HCT116 (cell line): ENCODE data around the gene VTI1A. TPM values are rescaled to one million over a fixed set of nuclear protein-coding genes. Genes with fewer than 3 reads are reported as not detected.
A peak's percentile ranks its signal among the peaks of the same experiment; 100 is the strongest.

Experiments
- ATAC-seq: fragments of 200-7000 bp; cut with Tn5 transposase; 2 replicates; pipeline ENCODE4 v1.9.1; 2020; ENCODE audit warnings: mild to moderate bottlenecking, moderate library complexity
- BruUV-seq: library from RNA; stranded (reverse); fragments of 400-500 nt; replicated peaks from 2 replicates; lab custom pipeline; 2021; lab: Mats Ljungman, UMichigan
- CTCF ChIA-PET: fragments of 300-600 bp; sonication (Branson Sonifier 250); formaldehyde crosslinking; loops from one replicate; lab custom pipeline; 2021; ENCODE audit warnings: antibody characterized with exemption; lab: Charles Lee
- POLR2A ChIA-PET: fragments of 300-600, 350-600 bp; sonication (Branson Sonifier 250); formaldehyde crosslinking; loops from one replicate; lab custom pipeline; 2021; ENCODE audit warnings: antibody characterized with exemption; lab: Charles Lee
- RAD21 ChIA-PET, 2 experiments: fragments of 300-600 bp; sonication (Branson Sonifier 250); formaldehyde crosslinking; loops; one replicate each; lab custom pipeline; 2023; ENCODE audit warnings: low total read pairs in 2 of 2; ENCODE audit not compliant: uncharacterized antibody in 2 of 2, unreplicated experiment in 2 of 2, low non-redundant PET in 1 of 2; lab: Charles Lee
- DNase-seq: peaks from one replicate; pipeline ENCODE4 v3.0.0-alpha.2; 2010; ENCODE audit warnings: low read depth, low spot score
- H2AFZ ChIP-seq: fragments of 200-600 bp; shearing (Covaris generic), sonication (generic); 2 replicates; pipeline ENCODE4 v1.6.1; 2017; ENCODE audit warnings: low read depth, mixed run types, mixed read lengths, antibody characterized with exemption, low read length; ENCODE audit not compliant: poor library complexity, severe bottlenecking
- H3K27ac ChIP-seq: 2 replicates; pipeline ENCODE4 v1.5.1; 2012; ENCODE audit warnings: low read depth, low read length
- H3K27me3 ChIP-seq: fragments of 200-600 bp; sonication (generic); 2 replicates; pipeline ENCODE4 v1.6.1; 2016; ENCODE audit warnings: mixed run types, low read length, mixed read lengths; ENCODE audit not compliant: insufficient read depth
- H3K36me3 ChIP-seq, 2 experiments: fragments of 200-500 bp in 1 of 2; fragments of 200-600 bp in 1 of 2; sonication (Bioruptor generic) in 1 of 2; sonication (generic) in 1 of 2; 2 replicates each; pipeline versions ENCODE4 v1.5.1 to v1.6.1; 2014 to 2016; ENCODE audit warnings: low read length in 2 of 2, inconsistent platforms in 1 of 2, mixed read lengths in 1 of 2, mixed run types in 1 of 2; ENCODE audit not compliant: insufficient read depth in 2 of 2, control insufficient read depth in 1 of 2
- H3K4me1 ChIP-seq, 2 experiments: fragments of 200-600 bp in 1 of 2; sonication (generic) in 1 of 2; 2 replicates each; pipeline versions ENCODE4 v1.5.1 to v1.6.1; 2012 to 2017; ENCODE audit warnings: low read length in 2 of 2, inconsistent platforms in 1 of 2, mild to moderate bottlenecking in 1 of 2, mixed read lengths in 1 of 2, mixed run types in 1 of 2, moderate library complexity in 1 of 2; ENCODE audit not compliant: insufficient read depth in 2 of 2, control insufficient read depth in 1 of 2
- H3K4me2 ChIP-seq: fragments of 200-600 bp; sonication (generic); 2 replicates; pipeline ENCODE4 v1.6.1; 2017; ENCODE audit warnings: mixed run types, low read length, mixed read lengths
- H3K4me3 ChIP-seq, 2 experiments: fragments of 200-600 bp in 1 of 2; sonication (generic) in 1 of 2; replicated peaks in 1 of 2; 2 replicates each; pipeline ENCODE4 v1.5.1; 2011 to 2016; ENCODE audit warnings: low read length in 2 of 2, control low read depth in 1 of 2, low read depth in 1 of 2, mild to moderate bottlenecking in 1 of 2, mixed read lengths in 1 of 2, mixed run types in 1 of 2
- H3K79me2 ChIP-seq: fragments of 200-600 bp; sonication (generic); 2 replicates; pipeline ENCODE4 v1.6.1; 2017; ENCODE audit warnings: mild to moderate bottlenecking, mixed run types, low read length, moderate library complexity, mixed read lengths; ENCODE audit not compliant: insufficient read depth
- H3K9ac ChIP-seq: fragments of 200-600 bp; sonication (generic); 2 replicates; pipeline ENCODE4 v1.6.1; 2016; ENCODE audit warnings: low read length, mixed read lengths
- H3K9me2 ChIP-seq: fragments of 200-600 bp; sonication (generic), shearing (Covaris generic); 2 replicates; pipeline ENCODE4 v1.6.1; 2017; ENCODE audit warnings: mixed run types, mild to moderate bottlenecking, moderate library complexity; ENCODE audit not compliant: insufficient read depth
- H3K9me3 ChIP-seq, 2 experiments: fragments of 200-500 bp in 1 of 2; fragments of 200-600 bp in 1 of 2; sonication (Bioruptor generic) in 1 of 2; sonication (generic) in 1 of 2; 2 replicates each; pipeline ENCODE4 v1.6.1; 2014 to 2017; ENCODE audit warnings: low read length in 2 of 2, mixed read lengths in 2 of 2, inconsistent platforms in 1 of 2, low read depth in 1 of 2, mild to moderate bottlenecking in 1 of 2, mixed run types in 1 of 2, moderate library complexity in 1 of 2; ENCODE audit not compliant: control insufficient read depth in 1 of 2, insufficient read depth in 1 of 2
- H4K20me1 ChIP-seq: fragments of 200-600 bp; sonication (generic), shearing (Covaris generic); 2 replicates; pipeline ENCODE4 v1.6.1; 2017; ENCODE audit warnings: mixed run types, mild to moderate bottlenecking, moderate library complexity; ENCODE audit not compliant: insufficient read depth
- POLR2A ChIP-seq: IDR thresholded peaks from 2 replicates; pipeline ENCODE4 v1.7.0; 2011; ENCODE audit warnings: borderline replicate concordance; ENCODE audit not compliant: insufficient read depth, insufficient read length; ENCODE audit errors: extremely low read depth
- POLR2AphosphoS5 ChIP-seq: IDR thresholded peaks from 2 replicates; pipeline ENCODE4 v1.6.1; 2011; ENCODE audit warnings: mild to moderate bottlenecking, low read depth, low read length, moderate library complexity
- RAD21 ChIP-seq: IDR thresholded peaks from 2 replicates; pipeline ENCODE4 v1.6.1; 2012; ENCODE audit warnings: low read depth, mild to moderate bottlenecking
- SIN3A ChIP-seq: IDR thresholded peaks from 2 replicates; pipeline ENCODE4 v1.6.1; 2012; ENCODE audit warnings: low read depth
- SP1 ChIP-seq: IDR thresholded peaks from 2 replicates; pipeline ENCODE4 v1.6.1; 2012; ENCODE audit warnings: low read depth
- TCF7L2 ChIP-seq: IDR thresholded peaks from 2 replicates; pipeline ENCODE4 v1.7.0; 2011; ENCODE audit warnings: borderline replicate concordance, inconsistent platforms; ENCODE audit not compliant: insufficient read depth, insufficient read length; ENCODE audit errors: extremely low read depth
- intact Hi-C: fragments of 100-400 bp; cut with micrococcal nuclease; formaldehyde crosslinking; loops from 2 replicates; pipeline ENCODE4 v1.10.0; 2022
- total RNA-seq: library from RNA; stranded (reverse); gene quantifications from one replicate; pipeline ENCODE4 v1.2.1, GENCODE V29; 2021; ENCODE audit not compliant: unreplicated experiment
- TF ChIP-seq, protein P1 (sequence below): IDR thresholded peaks from 2 replicates; pipeline ENCODE4 v1.6.1; 2012

VTI1A gene
- total RNA-seq, 1 experiment from 2014 or later: 80.7 TPM

DNA sequence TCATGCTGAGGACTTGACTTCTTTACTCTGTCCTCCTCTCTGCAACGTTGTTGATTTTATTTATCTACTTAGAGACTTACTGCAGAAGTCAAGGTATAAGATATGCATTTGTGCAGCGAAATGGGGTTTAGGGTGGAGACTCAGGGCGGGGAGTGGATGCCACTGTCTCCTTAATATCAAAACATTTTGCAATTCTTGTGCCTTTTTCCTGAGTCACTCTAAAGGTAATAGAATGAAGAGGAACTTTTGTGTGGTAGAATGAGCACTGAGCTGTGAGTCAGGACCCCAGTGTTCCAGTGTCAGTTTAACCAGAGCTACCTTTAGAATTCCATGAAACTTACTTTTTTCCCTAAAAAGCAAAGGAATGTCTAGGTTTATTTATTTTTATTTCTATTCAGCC, 78.2 kb downstream of the VTI1A start:
- Histone ChIP-seq H3K27ac (peak overlapping the region; percentile 90), H4K20me1 (no peaks in the 10 kb centered on the region), H3K27me3 (no peaks in the 10 kb centered on the region), H3K9ac (peak overlapping the region; percentile 69), H2AFZ (no peak overlapping the region), H3K36me3 (no peaks in the 10 kb centered on the region), H3K4me3 (peak overlapping the region in 1 of 2 experiments; percentile 11; a peak in 2 of 4 replicates), H3K9me2 (no peaks in the 10 kb centered on the region), H3K4me2 (peak overlapping the region; percentile 65), H3K9me3 (no peaks in the 10 kb centered on the region), H3K79me2 (peaks cover 99% of the 10 kb centered on the region), H3K4me1 (peaks cover 95 to 100% of the 10 kb centered on the region in 2 experiments)
- CTCF ChIA-PET: no interaction called here
- no peak for TF ChIP-seq TCF7L2
- no peak for TF ChIP-seq SIN3A
- peak; percentile 50; the same call in 1 of the 2 replicates for TF ChIP-seq POLR2AphosphoS5
- TF ChIP-seq, protein P1, sequence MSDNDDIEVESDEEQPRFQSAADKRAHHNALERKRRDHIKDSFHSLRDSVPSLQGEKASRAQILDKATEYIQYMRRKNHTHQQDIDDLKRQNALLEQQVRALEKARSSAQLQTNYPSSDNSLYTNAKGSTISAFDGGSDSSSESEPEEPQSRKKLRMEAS: no peak
- ATAC-seq (peak; percentile 70), DNase-seq (peak; percentile 75)
- RAD21 ChIA-PET: no interaction called here
- no TSS peak for BruUV-seq
- intact Hi-C loops: loop anchor here (5.0 kb wide), 1 partner anchor 547 kb away; no protein-coding TSS in a partner anchor
- POLR2A ChIA-PET: interaction anchor here (1.0 to 6.0 kb wide), 10 partner anchors 7 to 433 kb away, joined by 3 to 53 read pairs (median 4); no protein-coding TSS in a partner anchor

DNA sequence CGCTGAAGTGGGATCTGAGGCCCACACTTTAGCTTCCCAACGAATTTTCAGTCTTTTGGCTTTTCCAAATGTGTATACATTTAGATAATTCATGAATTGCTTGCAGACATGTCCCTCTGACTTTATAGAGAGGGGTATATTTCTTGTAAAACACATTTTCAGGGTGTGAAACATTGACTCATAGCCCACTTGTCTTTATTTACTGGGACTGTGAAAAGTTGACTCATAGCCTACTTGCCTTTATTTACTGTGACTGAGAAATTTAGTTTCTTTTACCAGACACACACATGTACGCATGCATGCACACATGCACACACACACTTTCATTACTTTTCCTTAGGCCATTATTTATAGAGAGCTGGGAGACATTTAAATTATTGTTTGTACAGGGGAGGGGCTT, 79.1 kb downstream of the VTI1A start:
- Histone ChIP-seq H3K79me2 (peaks cover 97% of the 10 kb centered on the region), H3K27me3 (no peaks in the 10 kb centered on the region), H3K9me3 (no peaks in the 10 kb centered on the region), H2AFZ (no peak overlapping the region), H3K36me3 (no peaks in the 10 kb centered on the region), H3K4me1 (peaks cover 95 to 100% of the 10 kb centered on the region in 2 experiments), H3K4me2 (peak overlapping the region; percentile 65), H3K9me2 (no peaks in the 10 kb centered on the region), H3K4me3 (peak overlapping the region in 1 of 2 experiments; percentile 33; a peak in 2 of 4 replicates), H3K9ac (peak overlapping the region; percentile 69), H3K27ac (peak overlapping the region; percentile 90), H4K20me1 (no peaks in the 10 kb centered on the region)
- intact Hi-C loops: loop anchor here (5.0 kb wide), 1 partner anchor 546 kb away; no protein-coding TSS in a partner anchor
- ChIA-PET CTCF (interaction anchor here (0.8 to 1.5 kb wide), 5 partner anchors 11 to 54 kb away, joined by 3 to 7 read pairs (median 4); no protein-coding TSS in a partner anchor), POLR2A (interaction anchor here (0.8 to 6.0 kb wide), 12 partner anchors 8 to 177 kb away, joined by 3 to 53 read pairs (median 6); no protein-coding TSS in a partner anchor), RAD21 (interaction anchor here in 1 of 2 experiments (0.9 to 1.3 kb wide), 3 partner anchors 18 to 41 kb away, joined by 3 read pairs; no protein-coding TSS in a partner anchor)
- DNase-seq (no peak), ATAC-seq (peak; percentile 5; the same call in 1 of the 2 replicates)
- TF ChIP-seq POLR2A (peak; percentile 54), RAD21 (no peak), POLR2AphosphoS5 (0 out of 2 replicates have a peak, but pooled peaks have one; percentile 37), SP1 (no peak)
- no TSS peak for BruUV-seq
